Skeletal muscle tissue (tissue), 4 donors: ENCODE measurements around the gene TNRC18. TPM values are rescaled to one million over a fixed set of nuclear protein-coding genes. Genes with fewer than 3 reads are reported as not detected.

Experiments
- H3K27ac ChIP-seq: one replicate; pipeline ENCODE4 v1.7.0; 2013; ENCODE audit warnings: mild to moderate bottlenecking, low read depth, low read length, inconsistent platforms
- H3K27me3 ChIP-seq, 3 donors: one replicate each; pipeline ENCODE4 v1.7.0; 2013; ENCODE audit warnings: low read length in 3 of 3; ENCODE audit not compliant: control insufficient read depth in 3 of 3, insufficient read depth in 3 of 3
- H3K36me3 ChIP-seq, 3 donors: one replicate each; pipeline ENCODE4 v1.7.0; 2013; ENCODE audit warnings: low read length in 3 of 3; ENCODE audit not compliant: control insufficient read depth in 3 of 3, insufficient read depth in 3 of 3
- H3K4me1 ChIP-seq, 3 donors: one replicate each; pipeline ENCODE4 v1.7.0; 2013; ENCODE audit warnings: low read length in 3 of 3, mild to moderate bottlenecking in 3 of 3; ENCODE audit not compliant: control insufficient read depth in 3 of 3, insufficient read depth in 3 of 3
- H3K4me3 ChIP-seq, 3 donors: one replicate each; pipeline ENCODE4 v1.7.0; 2013; ENCODE audit warnings: low read length in 3 of 3
- H3K9ac ChIP-seq, 3 donors: one replicate each; pipeline ENCODE4 v1.7.0; 2013; ENCODE audit warnings: low read length in 3 of 3, mild to moderate bottlenecking in 3 of 3, moderate library complexity in 2 of 3, low read depth in 1 of 3
- H3K9me3 ChIP-seq, 3 donors: one replicate each; pipeline ENCODE4 v1.7.0; 2013; ENCODE audit warnings: low read length in 3 of 3; ENCODE audit not compliant: control insufficient read depth in 3 of 3
- total RNA-seq: library from RNA; depleted of rRNA; stranded (reverse); fragments of >200 nt; gene quantifications from one replicate; pipeline ENCODE4 v1.2.3, GENCODE V29; 2014
- donor health status: Osteomylitis.

Gene TNRC18
- total RNA-seq, 1 donor from 2014 or later: 25.6 TPM

- Histone ChIP-seq H3K36me3 (peaks cover 46% of the 10 kb centered on the region in 3 donors), H3K4me1 (peaks cover 13 to 14% (median 13%) of the 10 kb centered on the region in 3 donors), H3K9me3 (no peaks in the 10 kb centered on the region), H3K4me3 (peak overlapping the region; percentile 9 to 72 (median 32)), H3K27me3 (no peaks in the 10 kb centered on the region), H3K27ac (peak overlapping the region; percentile 51), H3K9ac (peak overlapping the region; percentile 46 to 79 (median 49))
Observed at GRCh38 chr7:5354460-5355232, 69.0 kb downstream of the TNRC18 start.

GRCh38 chr7:5352440-5353010, 71.1 kb downstream of the TNRC18 start:
- Histone ChIP-seq H3K9me3 (no peaks in the 10 kb centered on the region), H3K27ac (no peak overlapping the region), H3K4me1 (peaks cover 13 to 14% (median 13%) of the 10 kb centered on the region in 3 donors), H3K4me3 (no peak overlapping the region), H3K36me3 (peaks cover 32 to 35% (median 35%) of the 10 kb centered on the region in 3 donors), H3K27me3 (no peaks in the 10 kb centered on the region), H3K9ac (no peak overlapping the region)

- Histone ChIP-seq H3K9me3 (no peaks in the 10 kb centered on the region), H3K4me3 (no peak overlapping the region), H3K9ac (no peak overlapping the region), H3K36me3 (peaks cover 26 to 29% (median 28%) of the 10 kb centered on the region in 3 donors), H3K27ac (no peak overlapping the region), H3K27me3 (no peaks in the 10 kb centered on the region), H3K4me1 (peaks cover 13 to 14% (median 13%) of the 10 kb centered on the region in 3 donors)
Observed at GRCh38 chr7:5351507-5352265, 71.9 kb downstream of the TNRC18 start.

DNA sequence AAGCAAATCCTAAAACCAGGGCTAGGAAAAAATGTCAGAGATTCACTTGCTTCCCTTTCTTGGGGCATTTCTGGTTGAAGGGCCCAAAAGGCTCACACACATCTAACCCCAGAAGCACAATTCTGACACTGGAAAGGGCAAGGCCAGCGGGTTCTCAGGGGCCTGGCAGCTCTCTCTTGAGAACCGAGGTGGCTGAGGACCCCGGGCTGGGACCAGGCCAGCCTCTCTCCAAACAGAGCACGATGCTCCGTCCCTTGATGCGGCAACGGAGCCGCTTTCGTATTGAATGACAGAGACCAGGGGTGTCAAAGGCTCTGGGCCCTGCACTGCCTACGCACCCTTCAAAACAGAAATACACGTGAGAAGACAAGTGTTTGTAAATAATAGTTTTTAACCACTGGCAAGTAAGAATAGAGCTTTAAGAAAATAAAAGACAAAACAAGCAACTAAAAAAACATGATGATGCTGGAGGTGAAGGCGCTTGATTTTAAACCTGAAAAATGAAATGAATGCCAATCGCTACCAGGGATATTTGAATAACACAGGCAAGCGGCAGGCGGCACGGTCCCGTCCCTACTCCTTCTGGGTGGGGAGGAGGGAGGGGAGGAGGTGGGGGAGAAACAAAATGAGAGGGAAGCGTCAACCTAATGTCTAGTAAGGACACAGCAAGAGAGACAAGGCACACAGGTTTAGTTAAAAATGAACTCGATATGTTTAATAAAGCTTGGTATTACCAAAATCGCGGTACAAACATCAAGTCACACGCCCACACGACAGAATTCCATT, 72.8 kb downstream of the TNRC18 start:
- peaks cover 13 to 14% (median 13%) of the 10 kb centered on the region in 3 donors for H3K4me1 ChIP-seq
- peaks cover 22 to 28% (median 26%) of the 10 kb centered on the region in 3 donors for H3K36me3 ChIP-seq
- no peaks in the 10 kb centered on the region for H3K27me3 ChIP-seq
- no peak overlapping the region for H3K4me3 ChIP-seq
- H3K9me3 ChIP-seq: no peaks in the 10 kb centered on the region
- no peak overlapping the region for H3K27ac ChIP-seq
- H3K9ac ChIP-seq: no peak overlapping the region

GRCh38 chr7:5350174-5350463, 73.5 kb downstream of the TNRC18 start:
- Histone ChIP-seq H3K9ac (no peak overlapping the region), H3K4me1 (peaks cover 9 to 11% (median 10%) of the 10 kb centered on the region in 3 donors), H3K4me3 (no peak overlapping the region), H3K9me3 (no peaks in the 10 kb centered on the region), H3K27ac (no peak overlapping the region), H3K27me3 (no peaks in the 10 kb centered on the region), H3K36me3 (peaks cover 22 to 30% (median 27%) of the 10 kb centered on the region in 3 donors)

- no peak overlapping the region for H3K27ac ChIP-seq
- H3K9me3 ChIP-seq: no peaks in the 10 kb centered on the region
- peaks cover 3 to 5% (median 5%) of the 10 kb centered on the region in 3 donors for H3K4me1 ChIP-seq
- H3K4me3 ChIP-seq: no peak overlapping the region
- no peaks in the 10 kb centered on the region for H3K27me3 ChIP-seq
- H3K36me3 ChIP-seq: peaks cover 25 to 35% (median 32%) of the 10 kb centered on the region in 3 donors
- H3K9ac ChIP-seq: no peak overlapping the region
Observed at GRCh38 chr7:5349437-5350173, 74.0 kb downstream of the TNRC18 start.

- Histone ChIP-seq H3K9me3 (peaks cover 0 to 1% (median 0%) of the 10 kb centered on the region in 3 donors), H3K27ac (no peak overlapping the region), H3K4me1 (no peaks in the 10 kb centered on the region), H3K27me3 (no peaks in the 10 kb centered on the region), H3K4me3 (no peak overlapping the region), H3K9ac (no peak overlapping the region), H3K36me3 (peaks cover 31 to 42% (median 39%) of the 10 kb centered on the region in 3 donors)
Observed at GRCh38 chr7:5349005-5349380, 74.6 kb downstream of the TNRC18 start.

GRCh38 chr7:5348134-5349004, 75.3 kb downstream of the TNRC18 start:
- Histone ChIP-seq H3K9me3 (peaks cover 0 to 3% (median 0%) of the 10 kb centered on the region in 3 donors), H3K4me1 (no peaks in the 10 kb centered on the region), H3K27me3 (no peaks in the 10 kb centered on the region), H3K27ac (no peak overlapping the region), H3K36me3 (peaks cover 38 to 48% (median 45%) of the 10 kb centered on the region in 3 donors), H3K4me3 (no peak overlapping the region), H3K9ac (no peak overlapping the region)
